ENCODE data around the gene LOXL1.
A peak's percentile ranks its signal among the peaks of the same experiment; 100 is the strongest.

LOXL1 gene

DNA sequence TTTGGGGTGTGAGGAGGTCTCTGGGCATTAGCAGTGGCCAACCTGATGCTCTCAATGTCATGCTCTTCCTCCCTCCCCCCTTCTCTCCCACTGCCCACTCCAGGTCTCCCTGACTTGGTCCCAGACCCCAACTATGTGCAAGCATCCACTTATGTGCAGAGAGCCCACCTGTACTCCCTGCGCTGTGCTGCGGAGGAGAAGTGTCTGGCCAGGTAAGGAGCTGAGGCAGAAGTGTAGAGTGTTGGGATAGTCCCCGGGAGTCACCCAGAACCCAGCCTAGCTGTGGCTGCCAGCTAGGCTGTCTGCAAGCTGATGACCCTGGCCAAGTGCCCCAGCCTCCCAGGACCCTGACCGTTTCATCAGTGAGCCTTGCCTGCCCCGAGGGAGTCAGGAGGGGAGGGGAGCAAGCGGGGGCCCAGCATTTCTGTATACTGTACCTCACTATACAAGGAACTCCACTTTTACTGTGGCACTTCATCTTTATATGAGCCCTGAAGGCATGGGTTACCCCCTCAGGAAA lies 16.5 kb downstream of the LOXL1 start:
- TF ChIP-seq Cebpa-rat (IDR thresholded peaks at IDR 0.05), result no peak
- no peak overlapping the region for H3K9ac ChIP-seq
- H4K20me1 ChIP-seq, result no peaks in the 10 kb centered on the region
- no peaks in the 10 kb centered on the region for H3K9me3 ChIP-seq
- H3K36me3 ChIP-seq, result no peaks in the 10 kb centered on the region
- H3K4me1 ChIP-seq, result peaks cover 42% of the 10 kb centered on the region
- no peak overlapping the region for H3K27ac ChIP-seq
- H3K4me2 ChIP-seq, result no peak overlapping the region
- H3K27me3 ChIP-seq, result no peaks in the 10 kb centered on the region
- H3K4me3 ChIP-seq, result no peak overlapping the region

DNA sequence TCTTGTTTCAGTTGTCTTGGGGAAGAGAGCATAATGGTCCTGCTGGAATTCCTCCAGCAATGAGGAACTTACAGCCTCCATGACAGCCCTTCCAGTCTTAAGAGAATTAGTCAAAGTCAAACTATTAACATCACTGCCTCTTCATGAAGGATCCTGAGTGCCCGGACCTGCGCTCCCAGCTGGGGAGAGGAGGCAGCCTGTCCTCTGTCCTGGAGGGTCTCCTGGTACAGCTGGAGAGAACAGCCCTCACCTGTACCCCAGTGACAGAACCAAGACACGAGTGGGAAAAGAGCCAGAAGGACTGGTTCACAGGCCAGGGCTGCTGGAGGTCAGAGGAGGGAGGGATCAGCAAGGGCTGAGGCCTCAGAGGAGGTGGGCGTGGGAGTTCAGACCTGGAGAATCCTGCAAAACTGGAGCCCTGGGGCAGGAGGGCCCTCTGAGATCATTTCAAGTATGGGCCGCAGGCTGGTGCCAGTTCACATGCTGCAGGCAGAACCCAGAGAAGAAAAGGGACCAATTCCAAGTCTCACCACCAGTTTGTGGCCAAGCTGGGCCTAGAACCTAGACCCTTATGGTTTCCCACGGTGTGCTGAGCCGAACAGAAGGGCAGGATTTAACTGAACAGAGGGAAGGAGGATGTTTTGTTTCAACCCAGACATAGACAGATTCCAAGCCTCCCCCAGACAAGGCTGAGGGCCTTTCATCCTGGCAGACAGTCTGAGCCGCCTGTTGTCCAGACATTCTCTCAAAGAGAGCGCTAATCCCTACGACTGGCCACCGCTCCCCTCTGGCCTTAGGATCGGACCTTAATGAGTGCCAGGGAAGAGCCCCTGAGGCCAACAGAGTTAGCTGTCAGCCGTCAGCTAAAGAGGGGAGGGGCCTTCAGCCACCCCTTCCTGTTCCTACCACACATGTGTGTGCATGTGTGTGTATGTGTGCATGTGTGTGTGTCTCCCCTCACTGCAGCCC lies 18.2 kb downstream of the LOXL1 start:
- Histone ChIP-seq H3K36me3 (no peaks in the 10 kb centered on the region), H3K9ac (0 out of 2 replicates have a peak overlapping the region, but pooled peaks have one; percentile 18), H3K9me3 (no peaks in the 10 kb centered on the region), H3K27ac (peak overlapping the region; percentile 33; the same call in 1 of the 2 replicates), H3K4me1 (peaks cover 50% of the 10 kb centered on the region), H3K4me3 (no peak overlapping the region), H3K27me3 (no peaks in the 10 kb centered on the region), H3K4me2 (peak overlapping the region; percentile 78), H4K20me1 (no peaks in the 10 kb centered on the region)
- TF ChIP-seq Cebpa-rat (IDR thresholded peaks at IDR 0.05), result no peak

DNA sequence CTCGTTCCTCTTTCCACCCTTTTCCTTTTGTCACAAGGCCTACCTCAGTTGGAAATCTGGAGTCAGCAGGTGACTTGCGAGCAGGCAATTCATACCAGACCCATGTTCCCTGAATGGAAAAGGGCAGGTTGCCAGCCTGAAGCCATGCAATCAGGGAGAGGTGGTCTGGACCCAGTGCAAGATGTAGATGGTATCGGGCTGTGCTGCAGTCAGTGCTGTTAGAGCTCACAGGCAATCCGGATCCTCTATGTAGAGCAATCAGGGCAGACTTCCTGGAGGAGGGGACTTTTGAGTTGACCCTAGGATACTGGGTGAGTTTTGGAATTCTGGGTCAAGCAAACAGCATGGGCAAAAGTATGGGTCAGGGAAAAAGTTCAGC lies 18.9 kb downstream of the LOXL1 start:
- Histone ChIP-seq H3K27ac (no peak overlapping the region), H3K4me3 (no peak overlapping the region), H3K27me3 (no peaks in the 10 kb centered on the region), H3K9me3 (no peaks in the 10 kb centered on the region), H4K20me1 (no peaks in the 10 kb centered on the region), H3K9ac (0 out of 2 replicates have a peak overlapping the region, but pooled peaks have one; percentile 18), H3K4me2 (peak overlapping the region; percentile 78), H3K4me1 (peaks cover 56% of the 10 kb centered on the region), H3K36me3 (no peaks in the 10 kb centered on the region)
- no peak for TF ChIP-seq Cebpa-rat (IDR thresholded peaks at IDR 0.05)

DNA sequence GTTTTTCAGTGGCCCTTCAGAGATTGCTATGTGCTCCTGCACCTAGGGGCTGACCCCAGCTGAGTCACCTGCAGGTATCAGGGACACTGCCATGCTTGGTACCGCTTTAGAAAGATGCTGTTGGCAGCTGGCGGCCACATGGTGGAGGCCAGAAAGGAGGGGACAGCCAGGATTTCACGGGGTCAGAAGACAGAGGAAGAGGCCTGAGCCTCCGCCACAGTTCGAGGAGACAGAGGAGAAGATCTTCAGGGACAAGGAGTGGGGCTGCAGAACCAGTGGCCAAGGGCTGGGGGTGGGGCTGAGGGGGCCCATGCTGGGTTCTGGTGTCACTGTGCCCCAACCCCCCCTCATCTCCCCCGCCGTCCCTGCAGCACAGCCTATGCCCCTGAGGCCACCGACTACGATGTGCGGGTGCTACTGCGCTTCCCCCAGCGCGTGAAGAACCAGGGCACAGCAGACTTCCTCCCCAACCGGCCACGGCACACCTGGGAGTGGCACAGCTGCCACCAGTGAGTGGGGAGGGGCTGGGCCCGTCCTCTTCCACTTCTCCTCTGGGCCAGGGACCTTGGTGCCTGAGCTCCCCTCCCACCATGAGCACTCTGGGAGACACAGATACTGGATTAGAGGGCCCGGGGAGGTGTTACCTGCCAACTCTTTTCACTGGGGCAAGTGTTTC lies 19.9 kb downstream of the LOXL1 start:
- no peaks in the 10 kb centered on the region for H3K9me3 ChIP-seq
- no peak overlapping the region; the same call in 1 of the 2 replicates for H3K27ac ChIP-seq
- H3K36me3 ChIP-seq, result no peaks in the 10 kb centered on the region
- no peak overlapping the region for H3K9ac ChIP-seq
- H3K4me3 ChIP-seq, result no peak overlapping the region
- H3K4me2 ChIP-seq, result peak overlapping the region; percentile 78
- TF ChIP-seq Cebpa-rat (IDR thresholded peaks at IDR 0.05), result no peak
- peaks cover 59% of the 10 kb centered on the region for H3K4me1 ChIP-seq
- no peaks in the 10 kb centered on the region for H3K27me3 ChIP-seq
- H4K20me1 ChIP-seq, result no peaks in the 10 kb centered on the region

DNA sequence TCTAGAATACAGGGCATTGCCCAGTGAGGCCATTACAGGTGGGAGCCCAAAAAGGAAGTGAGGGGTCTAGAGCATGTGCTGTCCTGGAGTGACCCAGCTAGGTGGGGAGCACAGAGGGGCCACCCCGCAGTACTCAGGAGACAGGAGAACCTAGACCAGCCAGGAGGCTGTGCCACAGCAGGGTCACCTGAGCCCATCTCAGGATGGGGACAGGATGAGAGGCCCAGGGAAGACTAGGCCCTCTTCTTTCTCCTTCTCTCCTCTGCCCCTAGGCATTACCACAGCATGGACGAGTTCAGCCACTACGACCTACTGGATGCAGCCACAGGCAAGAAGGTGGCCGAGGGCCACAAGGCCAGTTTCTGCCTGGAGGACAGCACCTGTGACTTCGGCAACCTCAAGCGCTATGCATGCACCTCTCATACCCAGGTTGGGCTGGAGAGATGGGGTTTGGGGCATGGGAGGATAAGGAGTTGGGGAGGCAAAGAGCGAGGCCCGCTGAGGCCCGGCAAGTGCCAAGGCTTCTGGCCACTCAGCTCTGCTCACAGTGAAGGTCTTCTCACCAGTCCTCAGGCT lies 20.6 kb downstream of the LOXL1 start:
- no peaks in the 10 kb centered on the region for H3K36me3 ChIP-seq

DNA sequence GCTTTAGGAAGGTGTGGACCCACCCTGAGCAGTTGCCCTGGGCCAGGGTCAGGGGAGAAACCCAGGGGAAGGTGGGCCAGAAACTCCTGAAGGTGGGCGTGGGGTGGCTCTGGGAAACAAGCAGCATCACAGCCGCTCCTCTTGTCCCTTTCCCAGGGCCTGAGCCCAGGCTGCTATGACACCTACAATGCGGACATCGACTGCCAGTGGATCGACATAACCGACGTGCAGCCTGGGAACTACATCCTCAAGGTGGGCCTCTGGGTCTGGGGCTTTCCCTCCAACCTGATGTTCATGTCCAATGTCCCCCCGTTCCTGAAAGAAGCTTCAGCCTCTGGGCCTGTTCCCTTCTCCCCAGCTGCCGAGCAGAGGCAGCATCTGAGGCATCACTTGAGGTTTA lies 21.4 kb downstream of the LOXL1 start:
- H3K4me1 ChIP-seq, result peaks cover 72% of the 10 kb centered on the region
- H3K9ac ChIP-seq, result no peak overlapping the region
- no peaks in the 10 kb centered on the region for H3K36me3 ChIP-seq
- no peak overlapping the region for H3K4me3 ChIP-seq
- no peak for TF ChIP-seq Cebpa-rat (IDR thresholded peaks at IDR 0.05)
- no peak overlapping the region for H3K4me2 ChIP-seq
- H3K27ac ChIP-seq, result no peak overlapping the region
- no peaks in the 10 kb centered on the region for H3K27me3 ChIP-seq
- no peaks in the 10 kb centered on the region for H3K9me3 ChIP-seq
- no peaks in the 10 kb centered on the region for H4K20me1 ChIP-seq

More for the DNA sequence above, 20.6 kb downstream of the LOXL1 start:
- Histone ChIP-seq H4K20me1 (no peaks in the 10 kb centered on the region), H3K9ac (no peak overlapping the region), H3K4me2 (peak overlapping the region; percentile 78), H3K4me3 (no peak overlapping the region), H3K9me3 (no peaks in the 10 kb centered on the region), H3K27me3 (no peaks in the 10 kb centered on the region), H3K4me1 (peaks cover 65% of the 10 kb centered on the region), H3K27ac (no peak overlapping the region)
- no peak for TF ChIP-seq Cebpa-rat (IDR thresholded peaks at IDR 0.05)

DNA sequence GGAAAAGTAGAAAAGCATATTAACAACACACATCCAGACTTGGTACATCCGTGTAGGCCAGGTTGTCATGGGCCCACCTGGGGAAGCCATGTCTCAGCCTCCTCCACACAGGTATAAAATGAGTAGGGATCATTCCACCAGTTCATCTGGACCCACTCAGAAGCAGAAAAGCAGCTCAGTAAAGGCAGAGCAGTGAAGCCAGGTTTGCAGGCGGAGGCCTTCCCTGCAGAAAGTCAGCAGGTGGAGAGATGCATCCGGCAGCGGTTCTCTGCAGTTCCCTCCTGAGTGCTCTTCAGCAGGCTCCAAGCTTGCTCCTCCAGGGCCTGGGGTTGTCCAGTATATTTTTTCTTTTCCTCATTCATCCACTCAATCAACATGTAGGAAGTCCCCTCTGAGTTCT lies 22.1 kb downstream of the LOXL1 start:
- Histone ChIP-seq H3K9me3 (no peaks in the 10 kb centered on the region), H3K36me3 (no peaks in the 10 kb centered on the region), H3K4me1 (peaks cover 75% of the 10 kb centered on the region), H3K27ac (no peak overlapping the region), H4K20me1 (no peaks in the 10 kb centered on the region), H3K4me2 (no peak overlapping the region), H3K27me3 (no peaks in the 10 kb centered on the region), H3K9ac (no peak overlapping the region), H3K4me3 (no peak overlapping the region)
- no peak for TF ChIP-seq Cebpa-rat (IDR thresholded peaks at IDR 0.05)

DNA sequence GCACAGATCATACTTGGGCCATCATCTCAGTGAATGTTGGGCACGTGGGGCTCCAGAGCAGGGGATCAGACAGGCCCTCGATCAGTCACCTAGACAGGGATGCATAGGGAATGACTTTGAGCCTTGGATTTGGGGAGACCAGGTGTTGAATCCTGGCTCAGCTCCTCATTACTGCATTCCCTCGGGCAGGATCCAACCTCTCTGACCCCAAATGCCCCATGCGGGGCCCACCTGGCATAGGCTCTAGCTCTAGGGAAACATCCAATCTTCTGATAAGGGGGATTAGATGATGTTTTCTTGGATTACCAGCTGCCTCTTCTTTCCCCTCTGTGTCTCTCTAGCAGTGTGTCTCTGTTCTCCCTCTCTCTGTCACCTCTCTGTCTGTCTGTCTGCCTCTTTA lies 22.7 kb downstream of the LOXL1 start:
- no peak overlapping the region for H3K27ac ChIP-seq
- no peaks in the 10 kb centered on the region for H3K9me3 ChIP-seq
- H3K27me3 ChIP-seq, result no peaks in the 10 kb centered on the region
- no peak for TF ChIP-seq Cebpa-rat (IDR thresholded peaks at IDR 0.05)
- no peak overlapping the region for H3K4me3 ChIP-seq
- H3K36me3 ChIP-seq, result no peaks in the 10 kb centered on the region
- H3K4me1 ChIP-seq, result peaks cover 78% of the 10 kb centered on the region
- no peak overlapping the region for H3K4me2 ChIP-seq
- H3K9ac ChIP-seq, result no peak overlapping the region
- no peaks in the 10 kb centered on the region for H4K20me1 ChIP-seq

DNA sequence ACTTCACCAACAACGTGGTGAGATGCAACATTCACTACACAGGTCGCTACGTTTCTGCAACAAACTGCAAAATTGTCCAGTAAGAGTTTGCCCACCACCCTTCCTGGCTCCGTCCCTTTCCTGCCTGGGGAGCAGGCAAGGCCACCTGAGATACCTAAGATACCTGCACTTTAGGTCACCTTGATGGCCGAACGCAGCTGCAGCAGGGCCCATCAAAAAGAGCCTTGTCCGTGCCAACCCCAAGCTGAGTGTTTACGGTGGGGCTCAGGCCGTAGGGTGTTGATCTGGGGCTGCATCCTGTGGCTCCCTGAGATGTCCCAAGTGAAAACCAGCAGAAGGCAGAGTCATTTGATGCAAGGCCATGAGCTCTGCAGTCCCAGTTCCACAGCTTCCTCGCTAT lies 23.2 kb downstream of the LOXL1 start:
- peaks cover 78% of the 10 kb centered on the region for H3K4me1 ChIP-seq
- H3K27ac ChIP-seq, result no peak overlapping the region
- no peaks in the 10 kb centered on the region for H3K36me3 ChIP-seq
- TF ChIP-seq Cebpa-rat (IDR thresholded peaks at IDR 0.05), result no peak
- H4K20me1 ChIP-seq, result no peaks in the 10 kb centered on the region
- H3K27me3 ChIP-seq, result no peaks in the 10 kb centered on the region
- H3K9ac ChIP-seq, result no peak overlapping the region
- H3K9me3 ChIP-seq, result no peaks in the 10 kb centered on the region
- no peak overlapping the region for H3K4me3 ChIP-seq
- no peak overlapping the region for H3K4me2 ChIP-seq
